ENCODE results near the gene FBXO42.

- TF ChIP-seq GATA2 (IDR thresholded peaks at IDR 0.05; ENCODE audit: low read depth, low read length) (no peak), GATA3 (IDR thresholded peaks at IDR 0.05; ENCODE audit: low read depth, low read length) (no peak)
Observed at GRCh38 chr1:16369821-16370220, 17.5 kb upstream of the FBXO42 start.
